VCaP (cell line): ENCODE results near the gene ANKRD17.

Experiments used
- H3K27ac ChIP-seq: fragments of 450-650 bp; 2 replicates; pipeline ENCODE4 v1.5.1; 2017
- TF ChIP-seq, protein P1 (sequence below): fragments of 450-650 bp; conservative IDR thresholded peaks from 2 replicates; pipeline ENCODE4 v1.5.1; 2017; ENCODE audit warnings: mild to moderate bottlenecking, moderate library complexity

ANKRD17 gene

DNA sequence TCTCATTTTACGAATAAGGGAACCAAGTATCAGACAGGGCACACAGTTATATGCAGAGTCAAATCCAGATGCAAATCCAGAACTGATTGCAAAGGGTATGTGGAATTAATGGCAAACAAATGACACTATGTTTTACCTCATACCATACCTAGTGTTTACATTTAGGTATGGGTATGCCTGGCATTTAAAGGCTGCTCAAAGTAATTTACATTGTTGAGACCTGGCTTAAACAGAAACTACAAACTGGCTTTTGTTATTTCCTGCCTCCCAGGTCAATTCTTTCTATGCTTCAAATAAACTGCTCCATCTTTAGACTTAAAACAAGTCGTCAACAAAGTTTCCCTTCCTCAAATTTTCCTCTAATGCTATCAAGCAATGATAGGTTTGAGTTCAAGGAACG, 33.7 kb downstream of the ANKRD17 start:
- no peak overlapping the region for H3K27ac ChIP-seq
- TF ChIP-seq, protein P1, sequence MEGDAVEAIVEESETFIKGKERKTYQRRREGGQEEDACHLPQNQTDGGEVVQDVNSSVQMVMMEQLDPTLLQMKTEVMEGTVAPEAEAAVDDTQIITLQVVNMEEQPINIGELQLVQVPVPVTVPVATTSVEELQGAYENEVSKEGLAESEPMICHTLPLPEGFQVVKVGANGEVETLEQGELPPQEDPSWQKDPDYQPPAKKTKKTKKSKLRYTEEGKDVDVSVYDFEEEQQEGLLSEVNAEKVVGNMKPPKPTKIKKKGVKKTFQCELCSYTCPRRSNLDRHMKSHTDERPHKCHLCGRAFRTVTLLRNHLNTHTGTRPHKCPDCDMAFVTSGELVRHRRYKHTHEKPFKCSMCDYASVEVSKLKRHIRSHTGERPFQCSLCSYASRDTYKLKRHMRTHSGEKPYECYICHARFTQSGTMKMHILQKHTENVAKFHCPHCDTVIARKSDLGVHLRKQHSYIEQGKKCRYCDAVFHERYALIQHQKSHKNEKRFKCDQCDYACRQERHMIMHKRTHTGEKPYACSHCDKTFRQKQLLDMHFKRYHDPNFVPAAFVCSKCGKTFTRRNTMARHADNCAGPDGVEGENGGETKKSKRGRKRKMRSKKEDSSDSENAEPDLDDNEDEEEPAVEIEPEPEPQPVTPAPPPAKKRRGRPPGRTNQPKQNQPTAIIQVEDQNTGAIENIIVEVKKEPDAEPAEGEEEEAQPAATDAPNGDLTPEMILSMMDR: no peak

DNA sequence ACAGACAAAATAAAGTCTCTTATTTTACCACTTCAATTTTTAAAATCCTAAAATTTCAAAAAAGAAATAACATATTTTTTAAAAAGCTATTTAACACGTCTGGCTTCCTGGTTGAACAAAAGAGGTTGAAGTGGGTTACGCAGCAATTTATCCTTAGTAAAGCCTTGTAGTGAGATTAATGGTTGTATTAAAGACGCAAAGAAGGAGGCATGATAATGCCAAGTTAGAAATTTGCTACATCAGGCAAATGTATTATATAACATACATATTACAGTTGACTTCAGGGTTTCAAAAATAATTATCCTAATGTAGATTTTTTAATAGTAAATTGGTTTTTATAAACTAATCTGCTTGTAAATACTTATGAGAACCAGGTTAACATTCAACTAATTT, 35.3 kb downstream of the ANKRD17 start:
- TF ChIP-seq, protein P1: no peak
- peak overlapping the region; percentile 84 for H3K27ac ChIP-seq

DNA sequence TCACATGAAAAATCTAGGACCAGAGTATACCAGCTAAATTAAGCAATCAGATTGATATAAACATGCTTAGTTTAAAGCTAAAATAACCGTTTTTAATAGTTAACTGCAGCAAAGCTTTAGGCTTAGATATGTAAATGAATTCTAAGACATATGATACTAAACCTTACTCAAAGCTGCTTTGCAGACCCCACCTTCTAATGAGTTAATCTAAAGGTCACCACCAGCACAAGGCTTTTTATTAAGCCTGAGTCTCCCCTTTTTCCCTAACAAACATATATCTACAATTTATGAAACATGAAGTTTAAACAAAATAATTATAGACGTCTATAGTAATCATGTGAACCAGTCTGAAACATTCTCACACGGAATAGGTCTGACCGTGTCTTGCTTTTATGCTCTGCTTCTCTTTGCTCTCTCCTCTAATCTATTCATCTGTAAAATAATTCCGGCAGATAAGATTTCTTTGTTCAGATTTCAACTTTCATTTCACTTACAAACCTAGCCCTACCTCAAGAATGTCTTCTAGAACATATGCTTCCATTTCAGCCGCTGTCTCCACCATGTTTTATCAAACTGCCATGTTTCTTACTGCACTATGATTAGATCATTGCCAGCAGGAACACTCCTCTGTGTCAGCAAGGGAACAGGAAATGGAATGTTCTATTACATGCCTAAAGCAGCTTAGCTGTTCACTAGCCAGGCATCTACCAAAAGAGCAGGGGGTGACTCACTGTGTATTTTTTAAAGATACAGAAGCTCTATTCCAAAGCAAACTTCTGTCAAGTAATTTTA, 35.9 kb downstream of the ANKRD17 start:
- TF ChIP-seq, protein P1: no peak

DNA sequence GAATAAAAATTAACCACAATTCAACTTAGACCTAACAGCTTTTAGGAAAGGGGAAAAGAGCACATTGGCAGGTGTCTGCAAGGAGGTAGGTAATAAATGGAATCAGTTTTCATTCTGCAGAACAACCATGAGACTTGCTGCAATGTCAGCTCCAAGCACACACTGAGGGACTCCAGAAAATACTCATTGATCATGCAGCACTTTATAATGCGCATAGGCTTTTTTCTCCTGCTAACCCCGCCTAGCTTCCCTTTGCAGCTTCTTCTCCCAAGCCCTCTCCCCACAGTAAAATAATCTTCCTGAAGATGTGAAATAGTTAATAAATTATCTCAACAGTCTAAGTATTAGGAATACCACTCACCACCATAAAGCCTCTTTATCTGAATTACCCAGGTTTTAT, 36.9 kb downstream of the ANKRD17 start:
- TF ChIP-seq, protein P1: no peak
- H3K27ac ChIP-seq: peak overlapping the region; percentile 84

More for the DNA sequence above, 35.9 kb downstream of the ANKRD17 start:
- peak overlapping the region; percentile 84 for H3K27ac ChIP-seq

DNA sequence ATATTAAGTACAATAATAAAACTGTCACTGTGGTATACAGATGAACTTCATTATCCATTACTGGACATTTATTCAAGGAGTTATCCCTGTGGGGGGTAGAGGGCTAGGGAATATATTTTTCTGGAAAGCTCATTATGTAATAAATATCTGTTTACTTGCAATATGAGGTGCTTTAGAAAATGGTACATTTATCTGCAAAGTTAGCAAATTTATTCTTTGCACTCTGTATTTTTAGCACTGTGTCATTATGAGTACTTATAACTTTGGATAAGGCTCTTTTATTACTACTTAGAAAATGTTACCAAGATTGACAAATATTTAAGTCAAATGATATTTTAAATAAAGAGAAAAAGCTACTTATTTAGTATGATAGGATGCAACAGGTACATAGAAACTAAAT, 37.8 kb downstream of the ANKRD17 start:
- TF ChIP-seq, protein P1: no peak
- no peak overlapping the region for H3K27ac ChIP-seq

DNA sequence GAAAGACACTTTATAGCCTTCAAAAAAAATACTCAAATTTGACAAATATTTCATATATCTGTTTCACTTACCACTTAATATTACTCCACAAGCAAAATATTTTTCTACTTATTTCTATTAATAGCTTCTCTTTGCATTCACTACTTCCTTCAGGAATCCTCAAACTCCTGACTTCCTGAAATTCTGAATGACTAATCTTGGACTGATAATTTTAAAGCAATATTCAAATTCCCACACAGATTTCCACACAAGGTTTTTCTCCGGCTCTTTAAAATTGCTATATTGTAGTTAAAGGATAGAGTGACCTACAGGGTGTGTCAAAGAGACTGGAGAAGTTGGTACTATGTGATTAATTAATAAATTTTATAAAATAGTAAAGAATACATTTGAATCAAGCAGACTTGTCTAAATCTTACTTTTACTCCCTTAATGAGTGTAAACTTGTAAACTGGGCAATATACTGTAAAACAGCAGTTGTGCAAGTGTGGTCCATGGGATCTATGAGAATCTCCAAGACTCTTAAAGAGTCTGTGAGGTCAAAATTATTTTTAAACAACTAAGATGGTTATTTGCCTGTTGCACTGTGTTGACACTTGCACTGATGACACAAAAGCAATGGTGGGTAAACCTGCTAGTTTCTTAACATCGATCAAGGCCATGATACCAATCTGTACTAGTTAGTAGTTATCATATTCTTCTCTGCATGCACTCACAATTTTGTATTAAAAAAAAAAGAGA, 44.5 kb downstream of the ANKRD17 start:
- no peak overlapping the region for H3K27ac ChIP-seq
- TF ChIP-seq, protein P1: no peak

DNA sequence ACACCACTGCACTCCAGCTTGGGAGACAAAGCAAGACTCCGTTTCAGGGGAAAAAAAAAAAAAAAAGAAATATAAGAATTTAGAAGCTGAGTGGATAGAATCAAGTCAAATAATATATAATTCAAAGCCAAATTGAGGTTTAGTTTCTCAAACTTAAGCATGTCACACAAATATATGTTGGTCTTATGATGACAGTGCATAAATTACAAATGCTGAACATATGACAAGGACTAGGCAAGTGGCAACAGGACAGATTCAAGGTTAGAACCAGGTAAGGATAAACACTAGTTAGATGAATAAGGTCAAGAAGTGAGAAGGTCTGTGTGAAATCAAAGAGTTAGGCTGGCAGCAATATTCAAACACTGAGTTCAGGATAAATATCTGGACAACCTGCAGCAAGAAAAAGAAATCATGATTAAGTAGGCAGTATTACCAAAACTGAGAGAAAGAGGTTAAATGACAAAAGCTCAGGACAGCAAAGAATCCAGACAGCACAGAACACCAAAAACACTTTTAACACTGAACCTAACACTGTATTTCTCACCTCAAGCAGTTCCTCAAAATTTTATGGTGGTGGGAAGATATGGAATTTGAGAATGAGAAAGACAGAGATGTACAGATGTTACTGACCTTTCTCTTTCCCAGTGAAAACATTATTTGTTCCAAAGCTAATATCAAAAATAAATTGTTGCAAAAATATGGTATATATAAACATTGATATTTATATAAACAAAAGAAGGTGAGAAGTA, 45.4 kb downstream of the ANKRD17 start:
- TF ChIP-seq, protein P1: no peak
- no peak overlapping the region for H3K27ac ChIP-seq
